Stomach (tissue), 4 donors: Measurements from ENCODE around the gene CACNA1H.
"Not testable (repeated sequence)": the region's sequence is repeated elsewhere in the genome, so short reads cannot be mapped to it uniquely, and the experiment has no call there.

Experiments
- POLR2A ChIP-seq, 4 donors: fragments of 450-650 bp; IDR thresholded peaks; one replicate each; pipeline ENCODE4 v1.6.1; 2016; ENCODE audit warnings: antibody characterized with exemption in 4 of 4, control low read depth in 2 of 4, mild to moderate bottlenecking in 1 of 4, moderate library complexity in 1 of 4
- POLR2AphosphoS5 ChIP-seq, 3 donors: sonication (generic); formaldehyde crosslinking; IDR thresholded peaks; one replicate each; pipeline ENCODE4 v1.6.1; 2016; ENCODE audit warnings: antibody characterized with exemption in 3 of 3
- TF ChIP-seq, protein P1 (sequence below), 7 experiments: fragments of 450-650 bp in 4 of 7; fragments of 200-600 bp in 3 of 7; sonication (generic) in 3 of 7; IDR thresholded peaks; one replicate each; pipeline ENCODE4 v1.5.1; 2016 to 2019; ENCODE audit warnings: antibody characterized with exemption in 7 of 7, control low read depth in 2 of 7, mild to moderate bottlenecking in 1 of 7

DNA sequence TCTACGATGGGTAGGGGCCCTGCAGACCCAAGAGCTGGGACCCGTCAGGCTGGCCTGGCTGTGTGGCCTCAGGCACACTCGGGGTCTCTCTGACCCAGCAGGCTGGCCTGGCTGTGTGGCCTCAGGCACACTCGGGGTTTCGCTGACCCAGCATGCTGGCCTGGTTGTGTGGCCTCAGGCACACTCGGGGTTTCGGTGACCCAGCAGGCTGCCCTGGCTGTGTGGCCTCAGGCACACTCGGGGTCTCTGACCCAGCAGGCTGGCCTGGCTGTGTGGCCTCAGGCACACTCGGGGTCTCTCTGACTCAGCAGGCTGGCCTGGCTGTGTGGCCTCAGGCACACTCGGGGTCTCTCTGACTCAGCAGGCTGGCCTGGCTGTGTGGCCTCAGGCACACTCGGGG is 37.9 kb downstream of the CACNA1H start:
- not testable (repeated sequence) for TF ChIP-seq POLR2A, POLR2AphosphoS5 (IDR thresholded peaks at IDR 0.05)
- TF ChIP-seq, protein P1, sequence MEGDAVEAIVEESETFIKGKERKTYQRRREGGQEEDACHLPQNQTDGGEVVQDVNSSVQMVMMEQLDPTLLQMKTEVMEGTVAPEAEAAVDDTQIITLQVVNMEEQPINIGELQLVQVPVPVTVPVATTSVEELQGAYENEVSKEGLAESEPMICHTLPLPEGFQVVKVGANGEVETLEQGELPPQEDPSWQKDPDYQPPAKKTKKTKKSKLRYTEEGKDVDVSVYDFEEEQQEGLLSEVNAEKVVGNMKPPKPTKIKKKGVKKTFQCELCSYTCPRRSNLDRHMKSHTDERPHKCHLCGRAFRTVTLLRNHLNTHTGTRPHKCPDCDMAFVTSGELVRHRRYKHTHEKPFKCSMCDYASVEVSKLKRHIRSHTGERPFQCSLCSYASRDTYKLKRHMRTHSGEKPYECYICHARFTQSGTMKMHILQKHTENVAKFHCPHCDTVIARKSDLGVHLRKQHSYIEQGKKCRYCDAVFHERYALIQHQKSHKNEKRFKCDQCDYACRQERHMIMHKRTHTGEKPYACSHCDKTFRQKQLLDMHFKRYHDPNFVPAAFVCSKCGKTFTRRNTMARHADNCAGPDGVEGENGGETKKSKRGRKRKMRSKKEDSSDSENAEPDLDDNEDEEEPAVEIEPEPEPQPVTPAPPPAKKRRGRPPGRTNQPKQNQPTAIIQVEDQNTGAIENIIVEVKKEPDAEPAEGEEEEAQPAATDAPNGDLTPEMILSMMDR (IDR thresholded peaks at IDR 0.05), result not testable (repeated sequence)
